COLO668 (cell line): ENCODE data around the gene SIRPA.

Experiments
- DNase-seq: peaks from one replicate; lab custom pipeline; 2025; ENCODE audit not compliant: unreplicated experiment; lab: John Stamatoyannopoulos, UW

SIRPA gene

GRCh38 chr20:1870323-1870722, 24.9 kb upstream of the SIRPA start:
- DNase-seq, result no peak

- no peak for DNase-seq
These were observed 24.2 kb upstream of the SIRPA start for GRCh38 chr20:1870792-1871550.

- no peak for DNase-seq
These were observed 23.3 kb upstream of the SIRPA start for GRCh38 chr20:1871807-1872458.

- no peak for DNase-seq
These were observed 22.6 kb upstream of the SIRPA start for GRCh38 chr20:1872459-1873097.

GRCh38 chr20:1874450-1875182, 20.6 kb upstream of the SIRPA start:
- no peak for DNase-seq

GRCh38 chr20:1875183-1875554, 20.0 kb upstream of the SIRPA start:
- DNase-seq, result no peak

GRCh38 chr20:1875762-1876161, 19.4 kb upstream of the SIRPA start:
- peak; percentile 42 for DNase-seq

GRCh38 chr20:1876217-1876921, 18.8 kb upstream of the SIRPA start:
- DNase-seq, result peak; percentile 75

GRCh38 chr20:1876975-1877608, 18.1 kb upstream of the SIRPA start:
- no peak for DNase-seq

GRCh38 chr20:1877609-1878200, 17.5 kb upstream of the SIRPA start:
- DNase-seq, result no peak

GRCh38 chr20:1879369-1879768, 15.8 kb upstream of the SIRPA start:
- no peak for DNase-seq

- no peak for DNase-seq
These were observed 15.3 kb upstream of the SIRPA start for GRCh38 chr20:1879934-1880333.

GRCh38 chr20:1880529-1881239, 14.5 kb upstream of the SIRPA start:
- DNase-seq, result no peak

- no peak for DNase-seq
These were observed 13.9 kb upstream of the SIRPA start for GRCh38 chr20:1881240-1881835.

- no peak for DNase-seq
These were observed 13.2 kb upstream of the SIRPA start for GRCh38 chr20:1882026-1882425.

GRCh38 chr20:1883986-1884385, 11.2 kb upstream of the SIRPA start:
- no peak for DNase-seq

- DNase-seq, result no peak
These were observed 10.0 kb upstream of the SIRPA start for GRCh38 chr20:1885254-1885653.

GRCh38 chr20:1885940-1886693, 9.1 kb upstream of the SIRPA start:
- DNase-seq, result no peak
